H1 (cell line): ENCODE measurements around the gene CHST4. TPM values are rescaled to one million over a fixed set of nuclear protein-coding genes. Genes with fewer than 3 reads are reported as not detected.

Source experiments
- CTCF ChIA-PET: fragments of 300-600 bp; sonication (Branson Sonifier 250); formaldehyde crosslinking; loops from one replicate; lab custom pipeline; 2021; ENCODE audit not compliant: partially characterized antibody; lab: Charles Lee
- POLR2A ChIA-PET: fragments of 300-600 bp; sonication (Branson Sonifier 250); formaldehyde crosslinking; loops from one replicate; lab custom pipeline; 2021; ENCODE audit warnings: inconsistent platforms; ENCODE audit not compliant: partially characterized antibody; lab: Charles Lee
- DNase-seq, 2 experiments: peaks; one replicate each; pipeline versions ENCODE4 v3.0.0 to v3.0.0-alpha.2; 2010 to 2022; ENCODE audit warnings: low spot score in 2 of 2, low read depth in 1 of 2, mixed read lengths in 1 of 2
- FAIRE-seq: peaks from 2 replicates; lab custom pipeline; 2011; peaks lifted over from hg19 to GRCh38; lab: Jason Lieb, UNC
- H2AFZ ChIP-seq: 2 replicates; pipeline ENCODE4 v1.8.1; 2012; ENCODE audit warnings: low read length, inconsistent platforms
- H2AK5ac ChIP-seq: 2 replicates; pipeline ENCODE4 v1.6.1; 2013; ENCODE audit warnings: low read depth, low read length
- H2BK120ac ChIP-seq: replicated peaks from 2 replicates; pipeline ENCODE3; 2013; ENCODE audit warnings: low read depth, low read length, inconsistent platforms
- H2BK12ac ChIP-seq: 2 replicates; pipeline ENCODE4 v1.6.1; 2013; ENCODE audit warnings: low read depth, low read length
- H2BK15ac ChIP-seq: 2 replicates; pipeline ENCODE4 v1.6.1; 2013; ENCODE audit warnings: low read length
- H2BK20ac ChIP-seq: 2 replicates; pipeline ENCODE4 v1.6.1; 2013; ENCODE audit warnings: low read length
- H2BK5ac ChIP-seq: 2 replicates; pipeline ENCODE4 v1.6.1; 2013; ENCODE audit warnings: low read depth, low read length
- H3K14ac ChIP-seq: 2 replicates; pipeline ENCODE4 v1.6.1; 2013; ENCODE audit warnings: inconsistent platforms; ENCODE audit not compliant: insufficient read length
- H3K18ac ChIP-seq: 2 replicates; pipeline ENCODE4 v1.6.1; 2013; ENCODE audit warnings: low read length; ENCODE audit errors: extremely low read depth
- H3K23ac ChIP-seq: 2 replicates; pipeline ENCODE4 v1.6.1; 2013; ENCODE audit warnings: inconsistent platforms; ENCODE audit not compliant: insufficient read length
- H3K23me2 ChIP-seq: 2 replicates; pipeline ENCODE4 v1.6.1; 2013; ENCODE audit warnings: low read depth, low read length
- H3K27ac ChIP-seq: 2 replicates; pipeline ENCODE4 v1.6.1; 2011; ENCODE audit warnings: low read depth, low read length, inconsistent platforms
- H3K27me3 ChIP-seq, 4 experiments: replicated peaks in 1 of 4; 1 replicate in 1 of 4; 2 replicates in 3 of 4; pipeline versions ENCODE4 v1.6.1 to v1.8.1; 2011 to 2013; ENCODE audit warnings: low read length in 3 of 4, mild to moderate bottlenecking in 3 of 4, inconsistent platforms in 2 of 4, mixed read lengths in 2 of 4, moderate library complexity in 1 of 4; ENCODE audit not compliant: control insufficient read depth in 3 of 4, insufficient read depth in 3 of 4; ENCODE audit errors: extremely low read depth in 1 of 4
- H3K36me3 ChIP-seq, 4 experiments: 2 replicates each; pipeline versions ENCODE4 v1.6.1 to v1.8.1; 2011 to 2013; ENCODE audit warnings: mild to moderate bottlenecking in 4 of 4, low read length in 3 of 4, moderate library complexity in 2 of 4, control low read depth in 1 of 4, inconsistent platforms in 1 of 4; ENCODE audit not compliant: insufficient read depth in 4 of 4, control insufficient read depth in 2 of 4
- H3K4ac ChIP-seq: replicated peaks from 2 replicates; pipeline ENCODE3; 2013; ENCODE audit warnings: low read length, low read depth, mixed read lengths, inconsistent platforms; ENCODE audit not compliant: insufficient read length
- H3K4me1 ChIP-seq, 4 experiments: replicated peaks in 1 of 4; 1 replicate in 1 of 4; 2 replicates in 3 of 4; pipeline versions ENCODE4 v1.6.1 to v1.8.1; 2011 to 2013; ENCODE audit warnings: low read length in 3 of 4, inconsistent platforms in 2 of 4, mixed read lengths in 1 of 4; ENCODE audit not compliant: insufficient read depth in 4 of 4, control insufficient read depth in 3 of 4
- H3K4me2 ChIP-seq, 2 experiments: 2 replicates each; pipeline versions ENCODE4 v1.6.1 to v1.8.1; 2011 to 2013; ENCODE audit warnings: low read depth in 2 of 2, low read length in 2 of 2, control low read depth in 1 of 2, inconsistent platforms in 1 of 2, mild to moderate bottlenecking in 1 of 2; ENCODE audit not compliant: insufficient read depth in 1 of 2
- H3K4me3 ChIP-seq, 4 experiments: fragments of 200-600, 300-600 bp in 1 of 4; sonication (generic), shearing (Covaris generic), sonication (Bioruptor Twin) in 1 of 4; 2 replicates each; pipeline versions ENCODE4 v1.5.1 to v1.8.1; 2011 to 2016; ENCODE audit warnings: low read length in 4 of 4, low read depth in 3 of 4, control low read depth in 2 of 4, inconsistent platforms in 2 of 4, mild to moderate bottlenecking in 2 of 4, mixed read lengths in 1 of 4, moderate library complexity in 1 of 4; ENCODE audit not compliant: insufficient read depth in 2 of 4; ENCODE audit errors: extremely low read depth in 1 of 4
- H3K56ac ChIP-seq: replicated peaks from 2 replicates; pipeline ENCODE3; 2013; ENCODE audit warnings: low read depth, mild to moderate bottlenecking, mixed read lengths, low read length, inconsistent platforms; ENCODE audit not compliant: insufficient read length
- H3K79me1 ChIP-seq: 2 replicates; pipeline ENCODE4 v1.6.1; 2013; ENCODE audit warnings: low read depth, low read length, control low read depth
- H3K79me2 ChIP-seq, 2 experiments: 2 replicates each; pipeline versions ENCODE4 v1.6.1 to v1.8.1; 2012 to 2013; ENCODE audit warnings: low read length in 2 of 2, mild to moderate bottlenecking in 2 of 2, inconsistent platforms in 1 of 2; ENCODE audit not compliant: insufficient read depth in 2 of 2, control insufficient read depth in 1 of 2
- H3K9ac ChIP-seq, 4 experiments: replicated peaks in 1 of 4; 1 replicate in 1 of 4; 2 replicates in 3 of 4; pipeline versions ENCODE4 v1.6.1 to v1.8.1; 2011 to 2013; ENCODE audit warnings: low read depth in 3 of 4, low read length in 3 of 4, control low read depth in 2 of 4, mild to moderate bottlenecking in 2 of 4, moderate library complexity in 2 of 4, inconsistent platforms in 1 of 4; ENCODE audit errors: extremely low read depth in 1 of 4
- H3K9me3 ChIP-seq, 2 experiments: 2 replicates each; pipeline versions ENCODE4 v1.6.1 to v1.8.1; 2012 to 2013; ENCODE audit warnings: mild to moderate bottlenecking in 2 of 2, moderate library complexity in 2 of 2, control low read depth in 1 of 2, inconsistent platforms in 1 of 2, low read depth in 1 of 2, low read length in 1 of 2, mixed read lengths in 1 of 2; ENCODE audit not compliant: insufficient read depth in 2 of 2
- H4K20me1 ChIP-seq, 2 experiments: replicated peaks in 1 of 2; 2 replicates each; pipeline versions ENCODE3 to v1.8.1; 2011 to 2013; ENCODE audit warnings: inconsistent platforms in 2 of 2, low read length in 2 of 2, mild to moderate bottlenecking in 1 of 2; ENCODE audit not compliant: insufficient read depth in 2 of 2, control insufficient read depth in 1 of 2
- H4K5ac ChIP-seq: 2 replicates; pipeline ENCODE4 v1.6.1; 2013; ENCODE audit warnings: low read length, low read depth, mixed read lengths, inconsistent platforms; ENCODE audit not compliant: insufficient read length
- H4K8ac ChIP-seq: 2 replicates; pipeline ENCODE4 v1.8.0; 2013; ENCODE audit warnings: mild to moderate bottlenecking, moderate library complexity, low read length, inconsistent platforms; ENCODE audit not compliant: insufficient read depth; ENCODE audit errors: extremely low read depth
- H4K91ac ChIP-seq: replicated peaks from 2 replicates; pipeline ENCODE3; 2013; ENCODE audit warnings: low read length, mixed read lengths, inconsistent platforms; ENCODE audit not compliant: insufficient read length
- CHD1 ChIP-seq: IDR thresholded peaks from 2 replicates; pipeline ENCODE4 v1.6.1; 2012; ENCODE audit warnings: low read depth, low read length, improper control_type of control experiment
- GABPA ChIP-seq: IDR thresholded peaks from 2 replicates; pipeline ENCODE4 v1.6.1; 2011; ENCODE audit warnings: mild to moderate bottlenecking, low read length, moderate library complexity, borderline replicate concordance; ENCODE audit not compliant: insufficient read depth
- GTF2F1 ChIP-seq: IDR thresholded peaks from 2 replicates; pipeline ENCODE4 v1.6.1; 2012; ENCODE audit warnings: low read depth, low read length, improper control_type of control experiment, borderline replicate concordance
- HDAC2 ChIP-seq, 2 experiments: fragments of 300-600 bp in 1 of 2; sonication (generic) in 1 of 2; IDR thresholded peaks; 2 replicates each; pipeline ENCODE4 v1.6.1; 2011 to 2012; ENCODE audit warnings: low read depth in 2 of 2, low read length in 2 of 2, mild to moderate bottlenecking in 2 of 2, moderate library complexity in 2 of 2, borderline replicate concordance in 1 of 2, inconsistent platforms in 1 of 2
- JUN ChIP-seq: IDR thresholded peaks from 2 replicates; pipeline ENCODE4 v1.6.1; 2011; ENCODE audit warnings: low read depth, mild to moderate bottlenecking, improper control_type of control experiment, low read length
- JUND ChIP-seq: IDR thresholded peaks from 2 replicates; pipeline ENCODE4 v1.6.1; 2011; ENCODE audit warnings: mild to moderate bottlenecking, improper control_type of control experiment, low read length
- PHF8 ChIP-seq: fragments of 200-600 bp; sonication (generic); conservative IDR thresholded peaks from 2 replicates; pipeline ENCODE4 v1.7.1; 2012; ENCODE audit warnings: low read depth, mild to moderate bottlenecking, inconsistent platforms, low read length, moderate library complexity
- POLR2A ChIP-seq, 2 experiments: IDR thresholded peaks; 1 replicate in 1 of 2; 2 replicates in 1 of 2; pipeline ENCODE4 v1.6.1; 2011; ENCODE audit warnings: low read depth in 2 of 2, low read length in 2 of 2, mild to moderate bottlenecking in 2 of 2; ENCODE audit errors: control extremely low read depth in 1 of 2
- RFX5 ChIP-seq: IDR thresholded peaks from 2 replicates; pipeline ENCODE4 v1.6.1; 2011; ENCODE audit warnings: low read depth, low read length, improper control_type of control experiment, borderline replicate concordance
- RNF2 ChIP-seq: fragments of 200-900, 300-1000 bp; sonication (generic); IDR thresholded peaks from 2 replicates; pipeline ENCODE4 v1.7.1; 2016; ENCODE audit warnings: borderline replicate concordance, low read depth, mild to moderate bottlenecking, antibody characterized with exemption, low read length; ENCODE audit not compliant: poor library complexity, severe bottlenecking; ENCODE audit errors: missing control alignments
- SP1 ChIP-seq: IDR thresholded peaks from 2 replicates; pipeline ENCODE4 v1.6.1; 2011; ENCODE audit warnings: low read depth, low read length
- TEAD4 ChIP-seq: IDR thresholded peaks from 2 replicates; pipeline ENCODE4 v1.6.1; 2012; ENCODE audit warnings: low read depth, low read length, inconsistent platforms, mixed read lengths
- USF2 ChIP-seq: IDR thresholded peaks from 2 replicates; pipeline ENCODE4 v1.6.1; 2011; ENCODE audit warnings: low read length, improper control_type of control experiment
- WGBS, 2 experiments: shearing (Covaris generic) in 1 of 2; methylation state at CpG; one replicate each; pipeline versions ENCODE4 v1.1.6 to v1.1.7; 2013 to 2015; ENCODE audit warnings: low lambda C conversion rate in 2 of 2, mixed read lengths in 2 of 2, inconsistent platforms in 1 of 2, low coverage in 1 of 2, missing lambda C conversion rate in 1 of 2; ENCODE audit not compliant: insufficient replicate concordance in 2 of 2, insufficient coverage in 1 of 2, insufficient read length in 1 of 2; ENCODE audit errors: extremely low coverage in 1 of 2, missing lambda C conversion rate in 1 of 2; 5-methylcytosine and 5-hydroxymethylcytosine counted together
- polyA plus RNA-seq, 7 experiments: library from polyadenylated mRNA; depleted of rRNA in 3 of 7; stranded (reverse) in 5 of 7; unstranded in 2 of 7; fragments of >200 nt in 5 of 7; fragments of 200-250 nt in 2 of 7; gene quantifications; 1 replicate in 5 of 7; 2 replicates in 1 of 7; 4 replicates in 1 of 7; pipeline versions ENCODE4 v1.2.1 to v1.2.3, GENCODE V29; 2011 to 2013; ENCODE audit warnings: missing spikeins in 2 of 7, mixed read lengths in 2 of 7
- total RNA-seq: library from RNA; stranded (reverse); fragmentation: NEBNext Ultra II Directional; extraction: Animal tissue kit (Norgen Biotek cat#: 25700); gene quantifications from 2 replicates; pipeline ENCODE4 v1.2.1, GENCODE V29; 2021

Gene CHST4
- total and polyA plus RNA-seq, 2 of the 8 experiments (the other 6 are each of a cell fraction or from before 2014, with no cell fraction given), result 12.1 to 14.6 TPM

GRCh38 chr16:71489122-71489521, 37.1 kb upstream of the CHST4 start, which contains the start of gene ZNF19:
Gene ZNF19, minus strand, starts transcription at chr16:71489324. Its CDS starts 7,210 bp downstream, at chr16:71482114.
- H3K79me2 ChIP-seq, result no peaks in the 10 kb centered on the region
- H3K27me3 ChIP-seq, result no peaks in the 10 kb centered on the region; a peak in 1 of 7 replicates
- no peaks in the 10 kb centered on the region for H3K79me1 ChIP-seq
- no peak within 1 kb of the TSS for H3K14ac ChIP-seq
- 93% methylated on average over 16 of the region's 22 CpGs; no CpG with 5 or more reads in 1 of the 2 experiments for WGBS, 2 experiments
- H4K5ac ChIP-seq, result no peak within 1 kb of the TSS
- DNase-seq (no peak), FAIRE-seq (no peak)
- ChIA-PET POLR2A (interaction anchor here (1.7 kb wide), 1 partner anchor 26 kb away, joined by 3 read pairs; no protein-coding TSS in a partner anchor), CTCF (interaction anchor here (0.5 to 7.6 kb wide), 10 partner anchors 8 to 119 kb away, joined by 3 to 68 read pairs (median 4); partner anchors contain the start of gene CHST4)
- H2BK120ac ChIP-seq, result no peak within 1 kb of the TSS
- H3K9me3 ChIP-seq, result no peaks in the 10 kb centered on the region
- no peaks in the 10 kb centered on the region for H3K36me3 ChIP-seq
- H3K56ac ChIP-seq, result no peak within 1 kb of the TSS
- H2BK12ac ChIP-seq, result no peak within 1 kb of the TSS
- no peaks in the 10 kb centered on the region for H4K20me1 ChIP-seq
- H2AFZ ChIP-seq, result no peak within 1 kb of the TSS
- no peak within 1 kb of the TSS for H4K91ac ChIP-seq
- no peak within 1 kb of the TSS for H3K9ac ChIP-seq
- H3K23ac ChIP-seq, result no peak within 1 kb of the TSS
- H3K18ac ChIP-seq, result no peak within 1 kb of the TSS
- H3K23me2 ChIP-seq, result 0 out of 2 replicates have a peak, but pooled peaks cover 2% of the 10 kb centered on the region
- no peak within 1 kb of the TSS for H2AK5ac ChIP-seq
- no peak within 1 kb of the TSS for H2BK5ac ChIP-seq
- H3K4me3 ChIP-seq, result no peak within 1 kb of the TSS
- no peaks in the 10 kb centered on the region for H3K4me1 ChIP-seq
- H2BK20ac ChIP-seq, result no peak within 1 kb of the TSS
- no peak within 1 kb of the TSS for H3K4me2 ChIP-seq
- no peak within 1 kb of the TSS for H2BK15ac ChIP-seq
- no peak within 1 kb of the TSS for H3K4ac ChIP-seq
- H4K8ac ChIP-seq, result no peak within 1 kb of the TSS
- no peak within 1 kb of the TSS for H3K27ac ChIP-seq
- TF ChIP-seq JUN, result no peak
- TF ChIP-seq TEAD4, result no peak
- TF ChIP-seq HDAC2 (IDR thresholded peaks at IDR 0.05; ENCODE audit: borderline replicate concordance in 1 of 2, low read depth in 2 of 2, low read length in 2 of 2), result no peak
- TF ChIP-seq POLR2A (IDR thresholded peaks at IDR 0.05; ENCODE audit: control extremely low read depth in 1 of 2, low read depth in 2 of 2, low read length in 2 of 2), result no peak
- no peak for TF ChIP-seq CHD1
- TF ChIP-seq GTF2F1, result no peak
- no peak for TF ChIP-seq USF2
- TF ChIP-seq JUND, result no peak
- TF ChIP-seq SP1, result no peak
- no peak for TF ChIP-seq RFX5
- no peak for TF ChIP-seq PHF8
- TF ChIP-seq GABPA, result no peak
- no peak for TF ChIP-seq RNF2
